NAMALWA (cell line): ENCODE measurements around the gene PTPRR.

Experiments
- DNase-seq: peaks from one replicate; pipeline ENCODE4 v3.0.0-alpha.2; 2015; ENCODE audit warnings: low spot score

The PTPRR gene, protein sequence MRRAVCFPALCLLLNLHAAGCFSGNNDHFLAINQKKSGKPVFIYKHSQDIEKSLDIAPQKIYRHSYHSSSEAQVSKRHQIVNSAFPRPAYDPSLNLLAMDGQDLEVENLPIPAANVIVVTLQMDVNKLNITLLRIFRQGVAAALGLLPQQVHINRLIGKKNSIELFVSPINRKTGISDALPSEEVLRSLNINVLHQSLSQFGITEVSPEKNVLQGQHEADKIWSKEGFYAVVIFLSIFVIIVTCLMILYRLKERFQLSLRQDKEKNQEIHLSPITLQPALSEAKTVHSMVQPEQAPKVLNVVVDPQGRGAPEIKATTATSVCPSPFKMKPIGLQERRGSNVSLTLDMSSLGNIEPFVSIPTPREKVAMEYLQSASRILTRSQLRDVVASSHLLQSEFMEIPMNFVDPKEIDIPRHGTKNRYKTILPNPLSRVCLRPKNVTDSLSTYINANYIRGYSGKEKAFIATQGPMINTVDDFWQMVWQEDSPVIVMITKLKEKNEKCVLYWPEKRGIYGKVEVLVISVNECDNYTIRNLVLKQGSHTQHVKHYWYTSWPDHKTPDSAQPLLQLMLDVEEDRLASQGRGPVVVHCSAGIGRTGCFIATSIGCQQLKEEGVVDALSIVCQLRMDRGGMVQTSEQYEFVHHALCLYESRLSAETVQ

DNA sequence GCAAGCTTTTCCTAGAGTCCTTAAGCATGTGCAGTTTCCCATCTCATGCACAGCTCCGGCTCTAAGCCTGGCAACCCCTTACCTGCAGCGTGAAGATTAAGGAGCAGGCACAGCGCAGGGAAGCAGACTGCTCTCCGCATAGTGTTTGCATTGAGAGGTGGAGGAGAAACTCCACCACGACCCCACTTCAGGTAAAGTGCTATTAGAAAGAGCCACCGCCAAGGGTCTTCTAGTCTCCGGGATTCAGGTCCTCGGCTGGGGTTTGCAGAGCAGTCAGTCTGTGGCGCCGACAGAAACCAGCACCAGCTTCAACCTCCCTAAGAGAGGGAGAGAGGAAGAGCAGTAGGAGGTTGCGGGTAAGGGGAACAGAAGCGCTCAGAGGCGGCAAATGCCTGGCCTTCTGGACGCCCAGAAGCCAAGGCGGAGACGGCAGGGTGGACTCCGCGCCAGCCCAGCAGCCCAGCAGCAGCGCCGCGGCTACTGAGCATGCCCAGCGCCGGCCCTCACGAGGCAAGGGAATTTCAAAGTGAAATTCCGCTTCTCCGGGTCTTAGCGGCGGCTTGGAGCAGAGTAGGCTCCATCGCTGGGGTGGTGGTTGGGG, at the start of gene PTPRR:
Gene PTPRR, minus strand, starts transcription at position 488 of the 601 bp plus-strand sequence. Its CDS starts 348 bp downstream, at position 140.
- no peak for DNase-seq

DNA sequence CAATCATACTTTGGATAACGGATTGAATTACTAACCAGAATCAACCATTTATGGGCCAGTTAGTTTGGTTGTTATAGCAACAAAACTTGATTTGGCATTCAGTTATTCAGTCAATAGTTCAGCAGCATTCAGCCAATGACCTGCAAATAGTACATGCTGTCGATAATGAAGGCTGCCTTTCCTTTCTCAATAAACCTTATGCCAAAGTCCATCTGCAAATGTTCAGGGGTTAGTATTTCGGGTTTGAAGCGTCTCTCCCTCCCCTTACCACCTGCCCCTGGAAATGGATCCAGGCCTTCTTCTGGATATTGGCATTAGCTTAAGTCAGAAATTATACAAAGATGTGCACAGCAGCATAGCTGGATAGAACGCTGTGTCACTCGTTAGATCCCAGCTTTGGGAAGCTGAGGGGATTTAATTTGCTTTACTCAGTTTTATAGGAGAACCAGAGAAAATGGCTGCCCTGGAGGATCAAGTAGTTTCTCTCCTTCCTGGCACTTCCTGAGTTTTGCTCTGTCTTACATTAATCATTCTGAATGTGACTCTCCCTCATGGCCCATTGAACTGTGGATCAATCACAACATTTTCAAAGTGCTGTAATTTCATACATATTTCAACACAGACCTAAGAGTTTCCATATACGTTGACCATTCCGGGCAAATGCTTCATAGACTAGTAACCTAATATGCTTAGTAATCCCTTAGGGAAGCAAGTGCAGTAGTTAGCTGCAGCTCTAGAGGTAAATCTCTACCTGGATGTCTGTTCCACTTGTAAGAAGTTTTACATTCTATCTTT, 46.7 kb upstream of the PTPRR start:
- DNase-seq, result no peak

DNA sequence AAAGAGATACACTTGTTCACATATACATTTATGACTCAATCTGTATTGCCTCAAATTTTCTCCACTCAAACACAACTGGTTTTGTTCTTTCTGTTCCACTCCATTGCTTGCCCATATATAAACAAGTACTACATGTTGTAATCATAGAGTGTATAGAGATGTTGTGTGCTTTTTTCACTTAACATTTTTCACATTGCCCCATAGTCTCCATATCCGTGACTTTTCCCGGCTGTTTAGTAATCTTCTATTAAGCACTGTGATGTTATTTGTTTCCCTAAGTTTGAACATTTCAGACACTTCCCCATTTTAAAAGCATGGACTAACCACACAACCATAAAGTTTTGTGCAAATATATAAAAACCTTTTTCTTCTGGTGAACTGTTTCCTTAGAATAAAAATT, 45.5 kb upstream of the PTPRR start:
- DNase-seq, result no peak

DNA sequence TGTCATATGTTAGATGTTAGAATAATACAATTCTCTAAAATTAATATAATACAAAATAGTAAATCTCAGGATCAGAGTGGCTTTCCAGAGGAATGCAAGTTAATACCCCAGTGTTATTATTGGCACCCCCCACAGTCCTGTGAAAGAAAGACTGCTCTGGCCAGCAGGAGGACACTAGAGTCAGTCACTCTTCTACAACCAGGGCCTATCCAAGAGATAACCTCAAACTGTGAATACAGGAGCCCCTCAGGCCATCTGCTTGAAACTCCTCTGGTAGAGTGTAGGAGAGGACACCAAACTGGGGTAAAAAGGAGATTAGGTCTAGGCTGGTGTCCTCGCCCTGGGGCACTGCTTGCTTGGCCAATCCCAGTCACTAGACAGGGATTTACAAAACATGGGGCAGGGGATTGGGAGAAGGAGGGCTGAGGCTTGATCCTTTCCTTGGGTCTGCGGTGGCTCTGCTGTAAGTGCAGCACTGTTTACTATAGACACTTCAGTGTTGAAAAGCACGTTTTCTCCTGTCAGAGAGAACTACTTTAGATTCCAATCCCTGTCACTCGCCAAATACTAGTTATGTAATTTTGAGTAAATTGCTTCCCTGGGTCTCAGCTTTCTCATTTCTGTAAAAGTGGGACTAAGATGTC, 44.5 kb upstream of the PTPRR start:
- DNase-seq, result no peak

DNA sequence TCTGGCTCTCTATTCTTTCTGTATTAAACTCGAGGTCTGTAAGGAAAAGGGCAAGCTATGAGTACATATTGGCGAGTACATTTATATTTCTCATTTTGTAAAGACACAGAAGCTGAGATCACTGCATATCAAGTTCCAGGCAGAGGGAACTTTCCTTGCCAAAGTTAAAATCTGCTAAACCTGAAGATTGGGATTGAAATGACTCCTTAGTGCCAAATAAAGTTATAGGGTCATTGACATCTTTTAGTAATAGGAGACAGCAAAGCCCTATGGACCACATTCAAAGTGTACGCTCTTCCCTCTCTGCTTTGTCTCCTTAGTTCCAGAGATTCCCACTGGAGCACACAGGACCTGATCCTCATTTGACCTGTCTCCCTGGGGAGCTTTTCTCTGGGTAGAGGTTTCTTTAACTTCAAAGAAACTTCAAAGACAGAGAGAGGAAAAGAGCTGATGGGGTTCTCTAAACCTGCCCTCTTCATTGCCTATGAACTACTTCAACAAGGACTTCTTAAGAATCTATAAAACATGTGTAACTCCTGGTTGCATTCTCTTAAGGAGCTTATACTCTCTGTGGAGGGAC, 42.6 kb upstream of the PTPRR start:
- DNase-seq, result no peak

DNA sequence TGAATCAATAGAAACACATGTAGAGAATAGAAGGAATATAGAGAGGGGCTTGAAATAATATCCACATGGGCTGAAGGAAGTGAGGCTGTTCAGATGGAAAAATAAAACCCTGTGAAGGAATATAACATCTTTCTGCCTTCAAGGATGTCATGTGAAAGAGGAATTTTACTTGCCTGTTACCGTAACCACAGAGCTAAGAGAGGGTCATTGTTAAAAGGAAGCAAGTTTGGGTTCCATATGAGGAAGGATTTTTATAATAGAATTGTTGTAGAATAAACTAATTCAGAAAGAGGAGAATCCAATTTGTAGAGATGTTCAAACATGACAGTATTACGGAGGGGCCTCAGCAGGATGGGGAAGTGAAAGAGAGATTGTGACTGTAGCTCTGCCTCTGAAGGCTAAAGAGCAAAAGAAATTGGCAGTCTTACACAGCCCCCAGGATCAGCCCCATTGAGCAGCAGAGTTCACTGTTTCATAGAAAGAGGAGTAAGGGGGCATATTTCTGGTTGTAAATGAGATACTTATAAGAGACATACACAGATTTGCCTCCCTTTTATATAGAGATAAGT, 41.8 kb upstream of the PTPRR start:
- peak; percentile 64 for DNase-seq

DNA sequence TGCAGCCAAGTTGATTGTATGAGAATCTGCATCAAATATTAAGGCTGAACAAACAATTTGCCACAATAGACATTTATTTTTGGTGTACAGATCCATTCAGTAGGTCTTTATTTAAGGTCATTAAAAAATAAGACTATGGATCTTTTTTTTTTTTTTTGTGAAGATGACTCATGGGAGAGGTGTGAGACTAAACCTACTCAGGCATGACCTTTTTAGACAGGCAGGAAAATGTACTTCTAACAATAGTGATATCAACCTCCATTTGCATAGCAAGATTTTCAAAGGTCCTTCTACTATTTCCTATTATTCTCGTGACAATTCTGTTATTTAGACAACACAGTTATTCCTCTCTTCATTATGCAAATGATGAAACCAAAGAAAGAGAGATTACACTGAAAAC, 39.9 kb upstream of the PTPRR start:
- DNase-seq, result no peak

DNA sequence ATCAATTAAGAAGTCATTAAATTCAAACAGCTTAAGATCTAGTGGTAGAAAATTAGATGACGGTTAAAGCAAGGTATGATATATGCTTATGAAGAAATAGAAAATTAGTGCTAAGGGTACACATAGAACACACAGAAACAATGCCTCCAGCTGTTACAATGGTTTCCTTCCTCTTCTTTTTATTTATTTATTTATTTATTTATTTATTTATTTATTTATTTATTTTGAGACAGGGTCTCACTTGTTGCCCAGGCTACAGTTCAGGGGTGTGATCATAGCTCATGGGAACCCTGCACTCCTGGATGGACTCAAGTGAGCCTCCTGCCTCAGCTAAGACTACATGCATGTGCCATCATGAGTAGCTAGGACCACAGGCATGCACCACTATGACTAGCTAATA, 34.9 kb upstream of the PTPRR start:
- no peak for DNase-seq

DNA sequence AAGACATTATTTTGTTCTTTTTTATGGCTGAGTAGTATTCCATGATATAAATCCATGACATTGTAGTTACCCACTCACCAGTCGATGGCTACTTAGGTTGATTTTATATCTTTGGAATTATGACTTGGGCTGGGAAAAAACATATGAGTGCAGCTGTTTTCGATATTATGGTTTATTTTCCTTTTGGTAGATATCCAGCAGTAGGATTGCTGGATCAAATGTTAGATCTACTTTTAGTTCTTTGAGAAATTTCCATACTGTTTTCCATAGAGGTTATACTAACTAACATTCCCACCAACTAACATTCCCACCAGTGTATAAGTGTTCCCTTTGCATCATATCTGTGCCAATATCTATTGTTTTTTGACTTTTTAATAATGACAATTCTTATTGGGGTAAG, 29.9 kb upstream of the PTPRR start:
- DNase-seq, result no peak

DNA sequence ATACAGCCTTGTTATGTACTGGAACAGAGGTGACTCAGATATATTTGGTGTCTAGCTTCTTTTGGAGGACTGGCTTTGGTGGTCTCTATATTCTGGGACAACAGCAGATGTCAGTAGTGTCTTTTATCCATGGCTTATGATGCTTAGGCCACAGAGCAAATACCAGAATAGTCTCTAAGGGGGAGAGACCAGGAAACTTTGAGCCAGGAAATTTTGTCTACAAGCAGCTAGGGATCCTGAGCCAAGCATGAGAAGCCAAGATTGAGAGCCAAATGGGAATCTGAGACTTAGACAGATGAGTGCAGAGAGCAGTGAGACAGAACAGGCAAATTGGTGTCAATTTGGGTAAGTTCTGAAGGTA, 28.4 kb upstream of the PTPRR start:
- DNase-seq, result no peak

DNA sequence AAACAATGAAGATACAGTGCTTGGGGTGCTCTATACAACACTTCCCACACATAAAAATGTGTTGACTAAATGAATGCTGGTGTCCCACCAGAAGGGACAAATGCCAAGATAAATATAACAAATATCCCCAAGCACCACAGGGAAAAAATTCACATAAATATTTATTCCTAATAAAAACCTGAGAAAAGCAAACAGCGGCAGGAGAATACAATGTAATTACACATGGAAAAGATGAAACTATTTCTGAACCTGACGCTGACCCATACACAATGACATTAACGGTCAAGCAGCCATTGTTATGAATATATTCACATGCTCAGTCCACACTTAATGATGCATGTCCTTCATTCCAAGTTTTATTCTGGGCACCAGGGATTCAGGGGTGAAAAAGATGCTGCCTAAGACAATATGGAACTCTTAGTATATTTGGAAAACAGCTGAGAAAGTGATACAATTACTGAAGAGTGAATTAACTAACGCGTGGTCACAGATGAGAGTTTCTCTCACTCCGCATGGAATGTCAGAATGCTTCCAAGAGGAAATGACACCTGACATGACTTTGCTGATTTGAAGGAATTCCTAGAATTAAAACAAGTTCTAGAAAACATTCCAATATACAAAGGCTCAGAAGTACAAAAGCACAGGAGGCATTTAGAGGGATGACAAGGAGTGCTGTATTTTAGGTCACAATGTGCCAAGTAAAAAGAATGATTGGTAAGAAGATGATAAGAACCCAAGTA, 27.9 kb upstream of the PTPRR start:
- no peak for DNase-seq

DNA sequence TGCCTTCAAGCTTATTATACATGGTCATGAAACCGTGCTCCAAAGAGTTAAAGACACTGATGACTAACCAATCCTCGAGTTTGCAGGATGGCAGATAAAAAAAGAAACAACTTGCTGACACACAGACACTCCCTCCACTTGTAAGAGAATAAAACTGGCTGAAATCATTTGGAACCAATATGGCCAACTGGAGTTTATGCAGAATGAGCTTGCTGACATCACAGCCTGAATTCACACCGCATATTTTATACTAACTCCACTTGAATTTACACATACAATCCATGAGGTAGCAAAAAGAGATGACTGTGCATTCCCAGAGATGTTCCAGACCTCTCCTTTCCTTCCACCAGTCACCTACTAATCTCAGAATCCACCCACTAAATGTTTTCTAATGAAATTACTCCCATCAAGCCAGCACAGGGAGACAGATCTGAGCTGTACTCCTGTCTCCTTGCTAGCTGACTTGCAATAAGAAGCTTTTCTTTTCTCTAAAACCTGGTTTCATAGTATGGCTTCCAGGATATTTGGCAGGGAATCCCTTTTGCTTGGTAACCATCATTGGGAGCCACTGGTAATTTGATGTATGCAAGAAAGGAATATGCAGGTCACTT, 15.8 kb upstream of the PTPRR start:
- no peak for DNase-seq

DNA sequence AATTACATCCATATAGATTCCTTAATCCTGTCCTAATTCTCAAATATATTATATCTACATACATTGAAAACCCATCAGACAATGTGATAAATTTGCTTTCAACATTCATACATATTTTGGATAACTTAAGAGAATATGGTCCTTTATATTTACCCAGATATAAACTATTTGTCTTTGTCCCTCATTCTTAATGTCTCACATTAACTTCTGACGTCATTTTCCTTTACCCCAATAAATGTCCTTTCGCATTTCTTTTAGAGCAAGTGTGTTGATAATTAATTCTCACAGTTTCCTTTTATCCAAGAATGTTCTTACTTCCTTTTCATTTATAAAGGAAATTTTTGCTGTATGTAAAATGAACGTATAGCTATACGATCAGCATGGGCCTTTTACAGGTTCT, 12.6 kb upstream of the PTPRR start:
- DNase-seq, result no peak

DNA sequence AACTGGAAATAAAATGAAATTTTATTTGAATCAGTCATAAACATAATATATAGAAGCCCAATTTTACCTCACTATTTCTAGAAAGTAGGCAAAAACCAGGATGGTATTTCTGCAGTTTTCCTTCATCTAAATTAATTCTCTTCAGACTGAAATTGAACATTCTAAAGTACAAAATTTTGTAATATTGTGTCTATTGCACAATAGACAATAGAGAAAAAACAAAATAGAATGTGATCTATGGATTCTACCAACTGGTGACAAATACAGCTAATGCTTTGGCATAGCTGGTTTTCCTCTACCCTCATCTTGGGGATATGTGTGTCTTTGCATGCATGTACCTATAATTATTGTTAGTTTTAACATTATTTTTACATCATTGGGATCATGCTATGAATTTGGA, 8.5 kb upstream of the PTPRR start:
- no peak for DNase-seq

DNA sequence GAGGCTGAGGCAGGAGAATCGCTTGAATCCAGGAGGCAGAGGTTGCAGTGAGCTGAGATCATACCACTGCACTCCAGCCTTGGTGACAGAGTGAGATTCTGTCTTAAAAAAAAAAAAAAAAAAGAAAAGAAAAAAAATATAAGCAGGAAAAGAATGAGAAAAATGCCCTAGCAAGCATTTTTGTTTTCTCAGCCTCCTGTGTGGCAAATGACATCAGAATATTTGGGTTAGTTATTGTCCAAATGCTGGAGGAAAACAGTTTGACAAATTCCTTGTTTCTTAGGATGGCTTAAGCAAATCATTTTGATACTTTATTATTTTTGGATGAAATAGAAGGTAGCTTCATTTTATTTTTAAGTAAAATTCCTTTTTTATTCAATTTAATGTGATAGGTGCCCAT, 7.5 kb upstream of the PTPRR start:
- no peak for DNase-seq

DNA sequence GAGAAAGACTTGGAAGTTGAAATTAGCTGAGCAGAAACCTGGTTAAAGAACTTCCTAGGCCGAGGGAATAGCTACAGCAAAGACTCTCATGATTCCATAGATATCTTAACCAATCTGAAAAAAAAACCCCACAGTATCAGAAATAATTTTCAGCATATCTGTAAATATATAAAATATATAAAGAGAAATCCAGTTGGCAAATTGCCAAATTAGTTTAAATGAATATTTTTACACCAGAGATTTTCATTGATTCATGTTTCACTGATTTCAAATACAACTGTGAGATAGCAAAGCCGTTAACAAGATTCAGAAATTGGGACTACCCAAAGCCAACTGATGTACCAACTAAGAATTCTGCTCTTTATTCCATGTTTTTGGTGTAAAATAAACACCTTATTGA, 6.8 kb upstream of the PTPRR start:
- DNase-seq, result no peak

DNA sequence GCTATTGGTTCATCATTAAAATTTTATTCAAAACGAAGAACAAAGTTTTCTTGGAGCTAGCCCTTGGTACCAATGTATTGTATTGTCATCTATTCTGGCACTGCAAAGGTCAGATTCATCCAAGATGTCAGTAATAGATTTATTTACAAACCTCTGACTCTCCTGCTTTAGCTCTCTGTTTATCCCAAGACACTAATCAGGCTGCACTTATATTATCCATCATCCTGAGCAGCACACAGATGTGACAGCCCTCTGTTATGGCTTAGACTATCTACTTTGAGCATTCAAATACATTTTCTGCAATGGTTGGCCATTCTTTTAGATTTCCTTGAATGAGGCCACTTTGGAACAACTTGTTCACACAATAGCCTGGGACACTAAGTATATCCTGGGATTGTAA, 5.0 kb upstream of the PTPRR start:
- DNase-seq, result no peak

DNA sequence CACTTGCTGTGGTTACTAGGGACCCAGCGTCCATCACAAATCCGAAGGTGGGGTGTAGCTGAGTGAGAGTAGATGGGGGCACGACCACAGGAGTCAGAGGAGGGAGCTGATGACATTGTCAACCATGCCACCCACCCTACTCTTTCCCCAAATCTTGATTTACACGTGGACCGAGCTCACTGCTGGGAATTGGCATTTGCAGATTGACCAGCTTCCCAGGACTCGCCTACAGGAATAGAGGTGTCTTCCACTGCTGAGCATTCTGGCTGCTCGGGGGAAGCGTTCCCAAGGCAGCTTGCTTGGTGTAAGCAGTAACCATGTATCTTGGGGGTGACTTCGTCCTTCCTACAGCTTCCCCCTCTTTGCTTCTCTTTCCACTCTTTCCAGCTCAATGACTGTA, 353 bp upstream of the PTPRR start:
- no peak for DNase-seq

DNA sequence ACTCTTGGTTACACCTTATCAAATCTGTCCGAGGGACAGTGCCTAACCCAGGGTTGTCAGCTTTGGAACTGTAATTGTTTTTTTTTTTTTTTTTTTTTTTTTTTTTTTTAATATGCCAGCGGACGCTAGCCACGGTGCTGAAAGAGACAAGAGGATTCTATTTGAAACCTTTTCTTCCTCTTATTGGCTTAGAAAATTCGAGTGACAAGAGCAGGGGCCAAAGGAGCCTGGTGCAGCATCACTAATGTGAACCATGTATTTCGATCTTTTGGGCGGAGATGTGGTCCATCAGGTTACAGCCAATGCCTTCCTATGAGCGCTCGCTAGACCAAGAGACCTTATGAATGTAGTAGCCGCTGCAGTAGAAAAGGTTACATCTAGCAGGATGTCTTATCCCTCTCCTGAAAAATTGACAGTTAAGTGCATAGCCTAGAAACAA, 922 bp downstream of the PTPRR start:
- DNase-seq, result no peak

DNA sequence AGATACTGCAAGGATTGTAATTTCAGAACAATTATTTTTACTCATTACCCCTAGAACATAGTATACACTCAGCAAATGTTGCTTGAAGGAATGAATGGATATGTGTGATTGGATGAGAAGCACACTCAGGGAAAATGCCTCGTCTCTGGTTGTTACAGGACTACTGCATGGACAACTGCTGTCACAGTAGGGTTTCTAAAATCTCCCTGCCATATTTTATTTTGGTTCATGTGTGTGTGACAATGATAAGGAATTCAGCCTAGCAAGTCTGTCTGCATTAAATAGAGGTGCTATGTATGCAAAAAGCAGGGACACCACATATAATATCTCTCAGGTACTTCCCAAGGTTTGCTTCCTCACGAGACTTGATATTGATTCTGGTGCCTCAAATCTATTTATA, 1.4 kb downstream of the PTPRR start:
- DNase-seq, result no peak
